K562 (cell line): ENCODE results near the gene MAN1B1. TPM values are rescaled to one million over a fixed set of nuclear protein-coding genes. Genes with fewer than 3 reads are reported as not detected.
A peak's percentile ranks its signal among the peaks of the same experiment; 100 is the strongest.

Source experiments
- CHD4 ChIP-seq: fragments of 200-600 bp; sonication (generic); IDR thresholded peaks from 3 replicates; pipeline ENCODE4 v1.6.1; 2012; ENCODE audit warnings: low read depth, mild to moderate bottlenecking, mixed read lengths, low read length, inconsistent platforms; ENCODE audit not compliant: insufficient read depth, insufficient replicate concordance, poor library complexity, severe bottlenecking
- ELF1 ChIP-seq: fragments of 200-800 bp; sonication (Bioruptor generic); IDR thresholded peaks from 2 replicates; pipeline ENCODE4 v1.6.1; 2016; ENCODE audit warnings: missing genetic modification characterization, missing compliant biosample characterization
- ELF4 ChIP-seq: fragments of 450-650 bp; formaldehyde crosslinking; IDR thresholded peaks from 2 replicates; pipeline ENCODE4 v1.4.0; 2022; ENCODE audit warnings: missing genetic modification characterization
- HMG20A ChIP-seq: fragments of 450-650 bp; formaldehyde crosslinking; conservative IDR thresholded peaks from 2 replicates; pipeline ENCODE4 v1.4.0; 2020; ENCODE audit warnings: mild to moderate bottlenecking, mixed read lengths
- JUNB ChIP-seq: fragments of 450-650 bp; formaldehyde crosslinking; conservative IDR thresholded peaks from 2 replicates; pipeline ENCODE4 v1.4.0; 2020; ENCODE audit warnings: mild to moderate bottlenecking
- KLF1 ChIP-seq: fragments of 450-650 bp; IDR thresholded peaks from 2 replicates; pipeline ENCODE4 v1.6.1; 2016; ENCODE audit warnings: missing genetic modification characterization, missing compliant biosample characterization
- PCBP2 ChIP-seq: fragments of 200-400 bp; formaldehyde crosslinking; IDR thresholded peaks from 2 replicates; pipeline ENCODE4 v1.6.1; 2018; ENCODE audit warnings: low read length, low read depth, mild to moderate bottlenecking, moderate library complexity; ENCODE audit not compliant: poor library complexity, severe bottlenecking
- PRPF4 ChIP-seq: fragments of 200-400 bp; formaldehyde crosslinking; IDR thresholded peaks from one replicate; pipeline ENCODE4 v1.6.1; 2017; ENCODE audit warnings: low read length, low read depth, mild to moderate bottlenecking; ENCODE audit not compliant: insufficient read depth, poor library complexity, severe bottlenecking
- RBFOX2 ChIP-seq: fragments of 200-400 bp; formaldehyde crosslinking; IDR thresholded peaks from 2 replicates; pipeline ENCODE4 v1.6.1; 2017; ENCODE audit warnings: low read depth, mild to moderate bottlenecking, low read length, moderate library complexity
- SRSF3 ChIP-seq: fragments of 200-400 bp; formaldehyde crosslinking; IDR thresholded peaks from 2 replicates; pipeline ENCODE4 v1.6.1; 2016; ENCODE audit warnings: mild to moderate bottlenecking, low read length, moderate library complexity; ENCODE audit not compliant: insufficient read depth
- XRCC3 ChIP-seq: fragments of 450-650 bp; IDR thresholded peaks from 2 replicates; pipeline ENCODE4 v1.6.1; 2017; ENCODE audit warnings: mild to moderate bottlenecking, moderate library complexity
- ZC3H8 ChIP-seq: fragments of 450-650 bp; IDR thresholded peaks from 2 replicates; pipeline ENCODE4 v1.6.1; 2017
- ZNF24 ChIP-seq: fragments of 450-650 bp; IDR thresholded peaks from 2 replicates; pipeline ENCODE4 v1.6.1; 2016
- ZNF274 ChIP-seq: IDR thresholded peaks from 2 replicates; pipeline ENCODE4 v1.6.1; 2011; ENCODE audit warnings: low read depth, mild to moderate bottlenecking, low read length, moderate library complexity, borderline replicate concordance
- polyA plus RNA-seq, 8 experiments: library from polyadenylated mRNA; depleted of rRNA in 4 of 8; stranded (reverse) in 5 of 8; unstranded in 3 of 8; fragments of >200 nt; fragmentation: Nextera tagmentation in 2 of 8; fragmentation: Illumina TruSeq in 1 of 8; extraction: Ambion mirVana in 2 of 8; extraction: Trizol in 1 of 8; gene quantifications; 2 replicates each; pipeline versions ENCODE4 v1.2.1 to v1.2.3, GENCODE V29; 2011 to 2014; ENCODE audit warnings: inconsistent platforms in 1 of 8, missing spikeins in 1 of 8
- total RNA-seq, 7 experiments: library from RNA; depleted of rRNA in 6 of 7; stranded (reverse); fragments of >200 nt in 6 of 7; fragmentation: Illumina TruSeq in 2 of 7; extraction: Trizol in 2 of 7; gene quantifications; 2 replicates each; pipeline versions ENCODE4 v1.2.1 to v1.2.3, GENCODE V29; 2011 to 2021; ENCODE audit warnings: low replicate concordance in 1 of 7
- TF ChIP-seq, protein P1 (sequence below), 2 experiments: fragments of 200-800 bp in 1 of 2; sonication (Bioruptor generic) in 1 of 2; sonication (generic) in 1 of 2; formaldehyde crosslinking in 1 of 2; IDR thresholded peaks in 1 of 2; conservative IDR thresholded peaks in 1 of 2; 2 replicates each; pipeline versions ENCODE4 v1.5.0 to v1.6.1; 2016 to 2020; ENCODE audit warnings: missing compliant biosample characterization in 1 of 2, missing genetic modification characterization in 1 of 2, missing genetic modification reagents in 1 of 2
- TF ChIP-seq, protein P2 (sequence below): fragments of 450-650 bp; formaldehyde crosslinking; IDR thresholded peaks from 2 replicates; pipeline ENCODE4 v1.4.0; 2022; ENCODE audit warnings: mild to moderate bottlenecking, moderate library complexity
- TF ChIP-seq, protein P3 (sequence below): fragments of 250-450 bp; sonication (Bioruptor Pico); IDR thresholded peaks from 2 replicates; pipeline ENCODE4 v1.8.0; 2022; ENCODE audit warnings: inconsistent platforms, mild to moderate bottlenecking, moderate library complexity, borderline replicate concordance
- TF ChIP-seq, protein P4 (sequence below): sonication (generic); formaldehyde crosslinking; IDR thresholded peaks from 2 replicates; pipeline ENCODE4 v1.9.0; 2022; ENCODE audit warnings: mild to moderate bottlenecking, missing genetic modification reagents
- TF ChIP-seq, protein P5 (sequence below), 2 experiments: fragments of 450-650 bp in 1 of 2; IDR thresholded peaks; 2 replicates each; pipeline ENCODE4 v1.6.1; 2011 to 2017; ENCODE audit warnings: low read depth in 2 of 2, antibody characterized with exemption in 1 of 2, borderline replicate concordance in 1 of 2, low read length in 1 of 2, mild to moderate bottlenecking in 1 of 2, mixed read lengths in 1 of 2; ENCODE audit not compliant: control insufficient read depth in 1 of 2

Gene MAN1B1
- total and polyA plus RNA-seq, 9 of the 15 experiments (the other 6 are each of a cell fraction or from before 2014, with no cell fraction given): 0.55 to 36.6 (median 27.3) TPM

DNA sequence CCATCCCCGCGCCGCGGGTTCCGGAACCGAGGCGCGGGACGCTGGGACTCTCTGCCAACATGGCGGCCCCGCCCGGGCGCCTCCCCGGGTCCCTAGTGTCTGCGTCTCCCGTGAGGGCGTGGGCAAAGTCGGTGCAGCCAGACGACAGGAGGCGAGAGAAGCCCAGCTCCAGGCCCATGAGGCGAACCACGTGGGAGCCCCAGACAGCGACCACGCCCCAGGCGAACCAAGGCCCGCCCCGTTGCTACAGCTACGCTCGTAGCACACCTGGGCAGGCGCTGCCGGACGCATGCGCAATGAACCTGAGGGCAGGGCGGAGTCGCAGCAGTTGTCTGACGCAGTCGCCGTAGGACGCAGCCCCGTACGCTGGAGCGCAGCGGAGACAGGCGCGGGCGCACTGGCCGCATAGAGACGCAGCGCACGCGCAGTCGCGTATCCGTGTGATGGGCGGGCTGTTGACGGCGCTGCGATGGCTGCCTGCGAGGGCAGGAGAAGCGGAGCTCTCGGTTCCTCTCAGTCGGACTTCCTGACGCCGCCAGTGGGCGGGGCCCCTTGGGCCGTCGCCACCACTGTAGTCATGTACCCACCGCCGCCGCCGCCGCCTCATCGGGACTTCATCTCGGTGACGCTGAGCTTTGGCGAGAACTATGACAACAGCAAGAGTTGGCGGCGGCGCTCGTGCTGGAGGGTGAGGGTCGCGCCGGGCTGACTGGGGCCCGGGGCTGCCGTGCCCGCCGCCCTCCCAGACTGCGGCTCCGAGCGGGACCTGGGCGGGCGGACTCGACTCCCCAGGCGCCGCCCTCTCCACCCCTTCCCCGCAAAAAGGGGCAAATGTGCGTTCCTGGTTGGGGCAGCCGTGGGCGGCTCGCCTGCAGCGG, at the start of gene MAN1B1 (continued):
- TF ChIP-seq, protein P1, sequence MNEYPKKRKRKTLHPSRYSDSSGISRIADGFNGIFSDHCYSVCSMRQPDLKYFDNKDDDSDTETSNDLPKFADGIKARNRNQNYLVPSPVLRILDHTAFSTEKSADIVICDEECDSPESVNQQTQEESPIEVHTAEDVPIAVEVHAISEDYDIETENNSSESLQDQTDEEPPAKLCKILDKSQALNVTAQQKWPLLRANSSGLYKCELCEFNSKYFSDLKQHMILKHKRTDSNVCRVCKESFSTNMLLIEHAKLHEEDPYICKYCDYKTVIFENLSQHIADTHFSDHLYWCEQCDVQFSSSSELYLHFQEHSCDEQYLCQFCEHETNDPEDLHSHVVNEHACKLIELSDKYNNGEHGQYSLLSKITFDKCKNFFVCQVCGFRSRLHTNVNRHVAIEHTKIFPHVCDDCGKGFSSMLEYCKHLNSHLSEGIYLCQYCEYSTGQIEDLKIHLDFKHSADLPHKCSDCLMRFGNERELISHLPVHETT (CRISPR knock-in tag; conservative IDR thresholded peaks at IDR 0.05 in 1 of 2, IDR thresholded peaks at IDR 0.05 in 1 of 2): peak in 1 of 2 experiments; percentile 84; a peak in 2 of 4 replicates
- TF ChIP-seq ELF1 (peak; percentile 40; the same call in 1 of the 2 replicates), XRCC3 (no peak), HMG20A (CRISPR knock-in tag) (no peak), SRSF3 (peak; percentile 85; the same call in 1 of the 2 replicates), RBFOX2 (peak; percentile 92), ZNF24 (peak; percentile 100), KLF1 (peak; percentile 95), ZNF274 (no peak), ZC3H8 (no peak), PCBP2 (no peak), PRPF4 (no peak), CHD4 (no peak), ELF4 (CRISPR knock-in tag) (no peak), JUNB (CRISPR knock-in tag) (no peak)
- TF ChIP-seq, protein P2, sequence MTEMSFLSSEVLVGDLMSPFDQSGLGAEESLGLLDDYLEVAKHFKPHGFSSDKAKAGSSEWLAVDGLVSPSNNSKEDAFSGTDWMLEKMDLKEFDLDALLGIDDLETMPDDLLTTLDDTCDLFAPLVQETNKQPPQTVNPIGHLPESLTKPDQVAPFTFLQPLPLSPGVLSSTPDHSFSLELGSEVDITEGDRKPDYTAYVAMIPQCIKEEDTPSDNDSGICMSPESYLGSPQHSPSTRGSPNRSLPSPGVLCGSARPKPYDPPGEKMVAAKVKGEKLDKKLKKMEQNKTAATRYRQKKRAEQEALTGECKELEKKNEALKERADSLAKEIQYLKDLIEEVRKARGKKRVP: no peak
- TF ChIP-seq, protein P3, sequence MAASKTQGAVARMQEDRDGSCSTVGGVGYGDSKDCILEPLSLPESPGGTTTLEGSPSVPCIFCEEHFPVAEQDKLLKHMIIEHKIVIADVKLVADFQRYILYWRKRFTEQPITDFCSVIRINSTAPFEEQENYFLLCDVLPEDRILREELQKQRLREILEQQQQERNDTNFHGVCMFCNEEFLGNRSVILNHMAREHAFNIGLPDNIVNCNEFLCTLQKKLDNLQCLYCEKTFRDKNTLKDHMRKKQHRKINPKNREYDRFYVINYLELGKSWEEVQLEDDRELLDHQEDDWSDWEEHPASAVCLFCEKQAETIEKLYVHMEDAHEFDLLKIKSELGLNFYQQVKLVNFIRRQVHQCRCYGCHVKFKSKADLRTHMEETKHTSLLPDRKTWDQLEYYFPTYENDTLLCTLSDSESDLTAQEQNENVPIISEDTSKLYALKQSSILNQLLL (CRISPR knock-in tag): no peak
- TF ChIP-seq, protein P4, sequence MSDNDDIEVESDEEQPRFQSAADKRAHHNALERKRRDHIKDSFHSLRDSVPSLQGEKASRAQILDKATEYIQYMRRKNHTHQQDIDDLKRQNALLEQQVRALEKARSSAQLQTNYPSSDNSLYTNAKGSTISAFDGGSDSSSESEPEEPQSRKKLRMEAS (CRISPR knock-in tag): peak; percentile 98
- TF ChIP-seq, protein P5, sequence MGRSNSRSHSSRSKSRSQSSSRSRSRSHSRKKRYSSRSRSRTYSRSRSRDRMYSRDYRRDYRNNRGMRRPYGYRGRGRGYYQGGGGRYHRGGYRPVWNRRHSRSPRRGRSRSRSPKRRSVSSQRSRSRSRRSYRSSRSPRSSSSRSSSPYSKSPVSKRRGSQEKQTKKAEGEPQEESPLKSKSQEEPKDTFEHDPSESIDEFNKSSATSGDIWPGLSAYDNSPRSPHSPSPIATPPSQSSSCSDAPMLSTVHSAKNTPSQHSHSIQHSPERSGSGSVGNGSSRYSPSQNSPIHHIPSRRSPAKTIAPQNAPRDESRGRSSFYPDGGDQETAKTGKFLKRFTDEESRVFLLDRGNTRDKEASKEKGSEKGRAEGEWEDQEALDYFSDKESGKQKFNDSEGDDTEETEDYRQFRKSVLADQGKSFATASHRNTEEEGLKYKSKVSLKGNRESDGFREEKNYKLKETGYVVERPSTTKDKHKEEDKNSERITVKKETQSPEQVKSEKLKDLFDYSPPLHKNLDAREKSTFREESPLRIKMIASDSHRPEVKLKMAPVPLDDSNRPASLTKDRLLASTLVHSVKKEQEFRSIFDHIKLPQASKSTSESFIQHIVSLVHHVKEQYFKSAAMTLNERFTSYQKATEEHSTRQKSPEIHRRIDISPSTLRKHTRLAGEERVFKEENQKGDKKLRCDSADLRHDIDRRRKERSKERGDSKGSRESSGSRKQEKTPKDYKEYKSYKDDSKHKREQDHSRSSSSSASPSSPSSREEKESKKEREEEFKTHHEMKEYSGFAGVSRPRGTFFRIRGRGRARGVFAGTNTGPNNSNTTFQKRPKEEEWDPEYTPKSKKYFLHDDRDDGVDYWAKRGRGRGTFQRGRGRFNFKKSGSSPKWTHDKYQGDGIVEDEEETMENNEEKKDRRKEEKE (IDR thresholded peaks at IDR 0.05; ENCODE audit: borderline replicate concordance in 1 of 2, control insufficient read depth in 1 of 2, low read depth in 2 of 2, low read length in 1 of 2): no peak
